Astrocyte (in vitro differentiated cells and primary cell): ENCODE data around the gene HSBP1. TPM values are rescaled to one million over a fixed set of nuclear protein-coding genes. Genes with fewer than 3 reads are reported as not detected.

Source experiments
- DNase-seq: peaks from one replicate; pipeline ENCODE4 v3.0.0-alpha.2; 2010; ENCODE audit warnings: low read depth
- FAIRE-seq: peaks from 2 replicates; lab custom pipeline; 2011; peaks lifted over from hg19 to GRCh38; lab: Jason Lieb, UNC
- H2AFZ ChIP-seq: 2 replicates; pipeline ENCODE4 v1.6.0; 2012; ENCODE audit warnings: low read depth, low read length, inconsistent platforms
- H3K27ac ChIP-seq: 2 replicates; pipeline ENCODE4 v1.5.1; 2011; ENCODE audit warnings: low read depth, low read length, inconsistent platforms
- H3K27me3 ChIP-seq: 2 replicates; pipeline ENCODE4 v1.6.0; 2011; ENCODE audit warnings: low read length, inconsistent platforms; ENCODE audit not compliant: insufficient read depth
- H3K36me3 ChIP-seq: 2 replicates; pipeline ENCODE4 v1.5.1; 2011; ENCODE audit warnings: low read length, inconsistent platforms; ENCODE audit not compliant: insufficient read depth
- H3K4me1 ChIP-seq: 2 replicates; pipeline ENCODE4 v1.5.1; 2011; ENCODE audit warnings: low read length, inconsistent platforms; ENCODE audit not compliant: insufficient read depth
- H3K4me2 ChIP-seq: 2 replicates; pipeline ENCODE4 v1.6.0; 2012; ENCODE audit warnings: low read length, inconsistent platforms
- H3K4me3 ChIP-seq: 2 replicates; pipeline ENCODE4 v1.5.1; 2011; ENCODE audit warnings: low read depth, mild to moderate bottlenecking, low read length, inconsistent platforms; ENCODE audit not compliant: insufficient read depth
- H3K79me2 ChIP-seq: 2 replicates; pipeline ENCODE4 v1.6.0; 2012; ENCODE audit warnings: mild to moderate bottlenecking, low read length, inconsistent platforms; ENCODE audit not compliant: insufficient read depth
- H3K9ac ChIP-seq: 2 replicates; pipeline ENCODE4 v1.6.0; 2012; ENCODE audit warnings: mild to moderate bottlenecking, low read length, inconsistent platforms
- H3K9me3 ChIP-seq: 2 replicates; pipeline ENCODE4 v1.5.1; 2012; ENCODE audit warnings: low read depth, mild to moderate bottlenecking, low read length, inconsistent platforms; ENCODE audit not compliant: insufficient read depth
- H4K20me1 ChIP-seq: 2 replicates; pipeline ENCODE4 v1.6.0; 2012; ENCODE audit warnings: low read length, inconsistent platforms; ENCODE audit not compliant: insufficient read depth
- H3K27ac Mint-ChIP-seq: one replicate; pipeline ENCODE4 v1.8.0; 2021; ENCODE audit warnings: mild to moderate bottlenecking, mixed read lengths; ENCODE audit not compliant: unreplicated experiment
- H3K27me3 Mint-ChIP-seq: one replicate; pipeline ENCODE4 v1.8.0; 2021; ENCODE audit warnings: low read depth, mixed read lengths; ENCODE audit not compliant: unreplicated experiment
- H3K36me3 Mint-ChIP-seq: one replicate; pipeline ENCODE4 v1.8.0; 2021; ENCODE audit warnings: low read depth, mixed read lengths; ENCODE audit not compliant: unreplicated experiment
- H3K4me1 Mint-ChIP-seq: one replicate; pipeline ENCODE4 v1.8.0; 2021; ENCODE audit warnings: low read depth, mixed read lengths; ENCODE audit not compliant: unreplicated experiment
- H3K4me3 Mint-ChIP-seq: one replicate; pipeline ENCODE4 v1.8.0; 2021; ENCODE audit warnings: mild to moderate bottlenecking, moderate library complexity, mixed read lengths; ENCODE audit not compliant: unreplicated experiment
- H3K9me3 Mint-ChIP-seq: one replicate; pipeline ENCODE4 v1.8.0; 2021; ENCODE audit warnings: mild to moderate bottlenecking, mixed read lengths; ENCODE audit not compliant: unreplicated experiment
- CTCF ChIP-seq: IDR thresholded peaks from 2 replicates; pipeline ENCODE4 v1.5.1; 2011; ENCODE audit warnings: low read depth, mild to moderate bottlenecking, inconsistent platforms, low read length, moderate library complexity; ENCODE audit not compliant: insufficient read depth
- EZH2 ChIP-seq: IDR thresholded peaks from 2 replicates; pipeline ENCODE4 v1.6.1; 2012; ENCODE audit warnings: mild to moderate bottlenecking, low read length, inconsistent platforms; ENCODE audit not compliant: insufficient read depth
- total RNA-seq: library from RNA; stranded (reverse); gene quantifications from 2 replicates; pipeline ENCODE4 v1.2.1, GENCODE V29; 2021

Gene HSBP1
- total RNA-seq, 1 donor from 2014 or later, result 179 TPM

DNA sequence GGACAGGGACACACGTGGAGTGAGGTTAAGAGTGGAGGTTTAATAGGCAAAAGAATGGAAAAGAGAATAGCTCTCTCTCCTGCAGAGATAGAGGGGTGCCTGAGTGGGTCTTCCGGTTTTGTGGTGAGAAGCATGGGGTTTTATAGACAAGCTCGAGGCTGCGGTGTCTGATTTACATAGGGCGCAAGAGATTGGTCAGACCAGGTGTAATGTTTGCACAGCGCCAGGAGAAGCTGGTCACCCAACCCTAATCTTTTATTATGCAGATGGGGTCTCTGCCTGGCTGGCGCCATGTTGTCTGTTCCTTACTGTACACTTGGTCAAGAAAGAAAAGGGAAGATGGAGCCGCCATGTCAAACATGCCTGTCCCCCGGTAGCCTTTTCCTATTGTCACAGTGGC is 46.6 kb downstream of the HSBP1 start:
- Histone ChIP-seq H3K9ac (no peak overlapping the region), H3K36me3 (no peaks in the 10 kb centered on the region), H3K9me3 (no peaks in the 10 kb centered on the region), H3K27ac (no peak overlapping the region), H3K27me3 (peaks cover 8% of the 10 kb centered on the region), H4K20me1 (no peaks in the 10 kb centered on the region), H3K4me1 (no peaks in the 10 kb centered on the region), H3K4me3 (no peak overlapping the region), H3K4me2 (no peak overlapping the region), H3K79me2 (no peaks in the 10 kb centered on the region), H2AFZ (no peak overlapping the region)
- TF ChIP-seq EZH2 (no peak), CTCF (no peak)
- FAIRE-seq (no peak), DNase-seq (no peak)
- H3K4me3 Mint-ChIP-seq, result no peak overlapping the region
- H3K9me3 Mint-ChIP-seq, result no peaks in the 10 kb centered on the region
- H3K4me1 Mint-ChIP-seq, result no peaks in the 10 kb centered on the region
- H3K27ac Mint-ChIP-seq, result no peak overlapping the region
- peaks cover 1% of the 10 kb centered on the region for H3K36me3 Mint-ChIP-seq
- peaks cover 22% of the 10 kb centered on the region for H3K27me3 Mint-ChIP-seq

- Histone ChIP-seq H2AFZ (no peak overlapping the region), H4K20me1 (no peaks in the 10 kb centered on the region), H3K36me3 (no peaks in the 10 kb centered on the region), H3K27me3 (peaks cover 10% of the 10 kb centered on the region), H3K27ac (no peak overlapping the region), H3K4me3 (no peak overlapping the region), H3K9ac (no peak overlapping the region), H3K4me1 (no peaks in the 10 kb centered on the region), H3K9me3 (no peaks in the 10 kb centered on the region), H3K4me2 (no peak overlapping the region), H3K79me2 (no peaks in the 10 kb centered on the region)
- DNase-seq (no peak), FAIRE-seq (no peak)
- peaks cover 2% of the 10 kb centered on the region for H3K9me3 Mint-ChIP-seq
- no peaks in the 10 kb centered on the region for H3K4me1 Mint-ChIP-seq
- H3K4me3 Mint-ChIP-seq, result no peak overlapping the region
- peaks cover 1% of the 10 kb centered on the region for H3K36me3 Mint-ChIP-seq
- TF ChIP-seq CTCF, result no peak
- TF ChIP-seq EZH2, result no peak
- no peak overlapping the region for H3K27ac Mint-ChIP-seq
- peaks cover 18% of the 10 kb centered on the region for H3K27me3 Mint-ChIP-seq
Observed at GRCh38 chr16:83856792-83857191, 49.0 kb downstream of the HSBP1 start.

- Histone ChIP-seq H3K36me3 (no peaks in the 10 kb centered on the region), H3K4me1 (no peaks in the 10 kb centered on the region), H3K79me2 (no peaks in the 10 kb centered on the region), H3K4me2 (no peak overlapping the region), H3K27ac (no peak overlapping the region), H2AFZ (no peak overlapping the region), H3K27me3 (peaks cover 9% of the 10 kb centered on the region), H4K20me1 (no peaks in the 10 kb centered on the region), H3K9ac (no peak overlapping the region), H3K4me3 (no peak overlapping the region), H3K9me3 (no peaks in the 10 kb centered on the region)
- Mint-ChIP-seq H3K27ac (no peak overlapping the region), H3K9me3 (peaks cover 2% of the 10 kb centered on the region), H3K36me3 (peaks cover 1% of the 10 kb centered on the region), H3K4me3 (no peak overlapping the region), H3K27me3 (peaks cover 17% of the 10 kb centered on the region), H3K4me1 (no peaks in the 10 kb centered on the region)
- TF ChIP-seq EZH2 (no peak), CTCF (no peak)
- FAIRE-seq (no peak), DNase-seq (no peak)
Observed at GRCh38 chr16:83859265-83859664, 51.5 kb downstream of the HSBP1 start.
